GM20431 (cell line): ENCODE measurements around the gene TMEM91.

Experiments
- in situ Hi-C: fragments of 300-500 bp; cut with MseI, MboI; formaldehyde crosslinking; loops from one replicate; pipeline ENCODE4 v1.15.0; 2020; ENCODE audit warnings: low sequenced_read_pairs; ENCODE audit not compliant: unreplicated experiment

TMEM91 gene

DNA sequence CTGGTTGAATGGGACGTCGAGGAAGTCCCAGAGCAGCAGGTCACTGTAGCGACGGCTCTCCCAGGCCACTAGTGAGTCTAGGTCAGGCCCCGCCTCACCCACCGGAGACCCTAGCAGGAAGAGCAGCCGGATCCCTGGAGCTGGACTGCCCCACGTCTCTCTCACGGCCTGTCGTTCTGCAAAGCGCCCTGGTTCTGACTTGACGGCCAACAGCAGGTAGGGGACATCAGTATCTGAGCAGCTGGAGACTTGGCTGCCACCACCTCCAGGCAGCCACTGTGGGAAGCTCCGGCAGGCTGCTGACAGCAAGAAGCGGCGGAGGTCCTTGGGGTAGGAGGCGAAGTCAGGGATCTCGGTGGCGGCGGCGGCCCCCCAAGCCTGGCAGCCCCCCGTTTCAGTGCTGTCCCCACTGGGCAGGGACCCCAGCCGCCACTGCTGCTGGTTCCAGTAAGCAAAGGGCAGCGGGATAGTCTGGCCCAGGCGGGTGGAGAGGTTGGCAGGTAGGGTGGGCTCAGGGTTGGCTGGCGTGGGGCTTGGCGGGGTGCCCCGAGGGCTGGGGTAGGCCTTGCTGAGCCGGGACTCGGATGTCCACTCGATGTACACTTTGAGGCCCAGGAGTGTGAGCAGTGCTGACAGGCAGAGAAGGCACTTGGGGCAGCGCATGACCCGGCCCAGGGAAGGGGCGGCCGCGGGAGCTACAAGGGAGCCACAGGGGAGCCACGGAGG lies 49.9 kb downstream of the TMEM91 start:
- in situ Hi-C loops: no loop called here

DNA sequence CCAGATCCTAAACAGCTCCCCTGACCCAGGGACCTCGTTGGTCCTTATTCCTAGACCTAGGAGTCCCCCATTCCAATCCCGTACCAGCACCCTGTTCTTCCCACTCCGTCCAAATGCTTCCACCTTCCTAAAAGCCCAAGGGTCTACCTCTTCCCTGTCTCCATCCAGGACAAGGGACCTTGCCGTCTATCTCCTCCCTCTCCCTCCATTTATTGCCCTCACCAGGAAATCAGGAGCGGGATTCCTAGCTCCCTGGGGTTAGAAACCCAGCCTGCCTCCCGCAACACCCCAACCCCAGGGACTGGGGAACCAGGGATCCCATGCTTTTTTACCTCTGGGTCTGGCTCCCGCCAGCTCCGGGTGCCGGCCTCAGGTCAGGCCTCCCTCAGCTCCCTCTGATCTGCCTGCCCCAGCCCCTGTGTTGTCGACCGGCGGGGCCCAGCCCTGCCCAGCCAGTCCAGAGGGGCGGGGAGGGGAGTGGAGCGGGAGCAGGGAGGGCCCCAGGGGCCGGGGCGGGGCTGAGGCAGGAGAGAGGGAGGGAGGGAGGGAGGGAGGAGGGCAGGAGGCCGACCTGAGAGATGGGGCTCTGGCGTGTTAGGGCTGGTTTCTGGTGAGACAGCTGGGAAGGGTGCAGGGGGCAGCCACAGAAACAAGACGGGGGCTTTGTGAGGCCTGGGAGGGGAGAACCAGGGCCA lies 50.8 kb downstream of the TMEM91 start, which contains the start of gene B3GNT8:
TSS of gene B3GNT8 (minus strand) at position 423 of the 695 bp plus-strand sequence. CDS start 596 bp downstream, outside the sequence.
- in situ Hi-C loops: no loop called here

DNA sequence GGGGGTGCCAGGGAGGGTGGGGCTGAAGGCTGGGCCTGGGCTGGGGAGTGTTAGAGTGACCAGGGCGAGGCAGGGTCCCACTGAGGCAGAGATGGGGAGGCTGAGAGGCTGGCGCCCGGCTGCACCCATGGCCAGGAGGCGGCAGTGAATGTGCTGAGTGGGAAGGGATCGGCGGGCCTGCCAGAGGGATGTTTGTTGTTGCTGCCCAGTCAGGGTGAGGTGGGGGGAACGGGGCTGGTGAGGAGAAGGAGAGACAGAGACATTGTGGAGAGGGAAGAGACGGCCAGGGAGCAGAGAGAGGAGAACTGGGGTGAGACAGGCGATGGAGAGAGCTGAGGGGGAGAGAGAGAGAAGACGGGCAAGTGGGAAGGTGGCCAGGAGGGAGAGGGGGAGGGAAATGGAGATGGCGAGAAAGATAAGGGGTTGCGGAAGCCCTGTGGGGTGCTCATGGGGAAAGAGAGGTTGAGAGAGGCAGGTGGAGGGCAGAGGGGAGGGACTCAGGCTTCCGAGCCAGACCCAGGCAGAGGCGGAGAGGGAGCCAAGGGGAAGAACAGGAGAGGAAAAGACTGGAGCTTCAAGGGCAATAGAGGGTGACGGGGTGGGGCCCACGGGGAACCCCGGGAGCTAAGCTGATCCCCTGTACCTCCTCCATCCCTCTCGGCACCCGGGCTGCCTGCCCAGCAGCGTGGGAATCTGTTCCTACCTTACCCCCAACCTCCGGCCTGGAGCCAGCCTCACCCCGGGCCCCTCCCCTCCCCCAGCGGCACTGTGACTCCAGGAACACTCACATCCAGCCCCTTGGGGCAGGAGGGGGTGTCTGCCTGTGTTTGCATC lies 51.5 kb downstream of the TMEM91 start:
- in situ Hi-C loops: no loop called here

DNA sequence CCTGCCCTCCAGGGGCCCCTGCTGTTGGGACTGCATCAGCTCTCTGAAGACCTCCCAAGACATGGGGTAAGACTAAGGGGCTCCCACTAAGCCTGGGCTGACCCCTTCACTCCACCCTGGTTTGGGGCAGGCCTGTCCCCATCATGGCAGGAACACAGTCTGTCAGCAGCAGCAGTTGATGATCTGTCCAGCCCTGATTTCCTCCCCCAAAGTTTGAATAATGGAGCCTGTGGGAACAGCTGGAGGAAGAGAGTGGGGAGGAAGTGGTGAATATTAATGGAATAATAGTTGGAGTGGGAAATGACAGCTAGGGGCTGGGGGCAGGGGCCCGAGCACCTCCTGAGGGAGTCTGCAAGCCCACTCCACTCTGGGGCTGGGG lies 52.1 kb downstream of the TMEM91 start:
- in situ Hi-C loops: no loop called here

DNA sequence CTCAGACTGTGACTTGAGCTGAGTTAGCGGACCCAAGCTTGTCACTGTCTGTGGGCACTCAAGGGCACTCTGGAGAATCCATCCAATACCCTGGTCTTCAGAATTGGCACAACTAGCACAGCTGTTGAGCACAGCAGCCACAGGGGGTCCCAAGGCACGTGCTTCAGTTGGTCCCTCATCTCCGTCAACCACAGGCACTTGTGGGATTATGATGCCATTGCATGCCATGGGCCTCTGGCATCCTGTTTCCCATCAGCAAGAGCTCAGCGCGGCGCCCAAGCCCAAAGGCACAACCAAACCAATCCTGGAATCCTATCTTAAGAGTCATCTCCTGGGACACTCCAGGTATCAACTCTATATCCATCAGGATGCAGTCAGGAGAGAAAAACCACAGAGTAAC lies 54.6 kb downstream of the TMEM91 start:
- in situ Hi-C loops: no loop called here

DNA sequence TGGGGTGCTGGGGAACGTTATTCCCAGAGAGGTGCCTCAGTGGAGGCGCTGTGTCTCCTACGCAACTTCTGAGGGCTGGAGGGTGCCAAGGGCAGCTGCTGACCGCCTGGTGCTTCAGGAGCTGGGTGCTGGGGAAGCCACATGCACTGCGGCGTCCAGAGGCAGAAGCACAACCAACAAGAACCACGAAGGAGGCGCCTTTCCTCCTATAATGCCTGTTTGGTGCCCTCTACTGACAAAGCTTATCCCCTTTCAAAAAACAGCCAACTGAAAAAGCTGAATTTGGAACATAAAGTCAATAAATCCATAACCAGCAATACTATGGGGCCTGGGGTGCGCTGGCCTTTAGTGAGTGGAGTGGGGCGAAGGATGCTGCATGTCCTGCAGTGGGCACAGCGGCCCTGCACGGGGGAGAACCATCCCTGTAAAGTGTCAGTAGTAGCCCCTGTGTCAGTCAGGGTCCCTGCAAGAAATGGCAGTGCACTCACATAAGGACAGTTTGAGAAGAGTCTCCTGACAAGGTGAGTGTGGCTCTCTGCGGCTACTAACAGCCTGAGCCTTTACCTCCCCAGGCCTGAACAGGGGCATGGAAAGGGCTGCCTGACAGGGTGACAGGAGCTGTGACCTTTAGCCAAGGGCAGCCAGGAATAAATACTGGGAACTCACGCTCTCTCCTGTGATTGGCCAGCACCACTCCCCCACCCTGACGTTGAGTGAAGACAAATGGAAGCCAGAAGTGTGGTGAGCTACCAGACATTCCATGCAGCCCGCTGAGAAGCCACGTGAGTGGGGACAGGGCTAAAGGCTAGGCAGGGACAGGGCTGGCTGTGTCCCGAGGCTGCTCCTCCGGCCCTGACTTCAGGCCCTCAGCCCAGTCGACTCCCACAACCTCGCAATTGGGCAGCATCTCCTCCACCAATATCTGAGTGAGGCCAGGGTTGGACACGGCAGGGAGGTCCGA lies 55.4 kb downstream of the TMEM91 start:
- in situ Hi-C loops: no loop called here

DNA sequence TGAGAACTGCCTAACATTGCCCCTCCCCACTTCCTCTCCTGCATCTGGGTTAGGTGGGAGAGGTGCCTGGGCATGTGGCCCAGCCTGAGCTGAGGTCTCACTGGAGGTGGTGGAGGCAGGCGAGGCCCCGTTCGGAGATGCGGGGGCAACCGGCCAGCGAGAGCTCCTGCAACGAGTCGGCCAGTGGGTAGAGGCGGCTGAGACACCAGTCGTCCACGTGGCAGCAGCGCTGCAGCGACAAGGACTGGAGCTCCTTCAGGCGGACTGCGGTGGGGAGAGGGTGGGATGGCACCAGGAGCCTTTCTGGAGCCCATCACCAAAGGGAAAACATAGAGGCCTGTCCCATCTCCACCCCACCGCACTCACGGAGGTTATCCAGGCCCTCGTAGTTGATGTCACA lies 56.8 kb downstream of the TMEM91 start:
- in situ Hi-C loops: no loop called here
